GM18909 (cell line): ENCODE data around the gene PRM1.

Experiments
- ATAC-seq: cut with Tn5 transposase; IDR thresholded peaks from one replicate; pipeline ENCODE4 v1.9.1; 2021; ENCODE audit warnings: mild to moderate bottlenecking; ENCODE audit not compliant: unreplicated experiment, poor library complexity

Gene PRM1

DNA sequence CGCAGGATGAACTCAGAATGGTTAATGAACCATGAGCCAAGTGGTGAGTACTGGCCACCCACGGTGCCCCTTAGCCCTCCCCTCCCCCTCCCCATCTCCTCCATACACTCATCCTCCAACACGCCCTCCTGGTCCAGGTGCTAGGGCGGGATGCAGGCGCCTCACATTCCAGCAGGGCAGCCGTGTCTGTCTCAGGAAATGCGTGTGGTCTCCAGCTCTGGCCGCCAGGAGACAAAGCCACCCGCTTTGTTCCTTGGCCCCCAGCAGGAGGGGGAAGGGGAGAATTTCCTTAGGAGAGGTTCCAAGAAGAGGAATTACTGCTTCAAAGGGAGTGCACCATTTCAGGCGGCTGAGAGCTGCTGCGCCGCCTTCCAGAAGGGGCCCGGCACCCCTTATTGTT, 34.4 kb upstream of the PRM1 start:
- ATAC-seq: no peak

DNA sequence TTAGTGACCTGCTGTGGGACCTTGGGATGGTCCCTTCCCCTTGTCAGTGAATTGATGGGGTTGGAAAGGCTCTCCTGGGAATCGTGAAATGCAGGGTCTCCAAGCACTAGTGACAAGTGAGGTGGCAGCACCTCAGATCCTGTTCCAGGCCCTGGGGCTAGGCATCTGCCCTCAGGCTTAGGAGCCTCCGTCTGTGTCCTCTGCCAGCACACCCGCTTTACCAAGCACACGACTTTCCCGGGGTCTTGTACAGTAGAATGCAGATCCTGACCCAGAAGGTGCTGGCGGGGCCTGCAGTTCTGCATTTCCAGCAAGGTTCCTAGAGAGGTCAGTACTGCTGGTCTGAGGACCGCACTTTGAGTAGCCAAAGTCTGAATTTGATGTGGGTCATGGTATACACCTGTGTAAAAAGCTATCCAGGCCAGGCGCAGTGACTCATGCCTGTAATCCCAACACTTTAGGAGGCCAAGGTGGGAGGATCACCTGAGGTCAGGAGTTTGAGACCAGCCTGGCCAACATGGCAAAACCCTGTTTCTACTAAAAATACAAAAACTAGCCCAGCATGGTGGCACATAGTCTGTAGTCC, 33.3 kb upstream of the PRM1 start:
- ATAC-seq: no peak

DNA sequence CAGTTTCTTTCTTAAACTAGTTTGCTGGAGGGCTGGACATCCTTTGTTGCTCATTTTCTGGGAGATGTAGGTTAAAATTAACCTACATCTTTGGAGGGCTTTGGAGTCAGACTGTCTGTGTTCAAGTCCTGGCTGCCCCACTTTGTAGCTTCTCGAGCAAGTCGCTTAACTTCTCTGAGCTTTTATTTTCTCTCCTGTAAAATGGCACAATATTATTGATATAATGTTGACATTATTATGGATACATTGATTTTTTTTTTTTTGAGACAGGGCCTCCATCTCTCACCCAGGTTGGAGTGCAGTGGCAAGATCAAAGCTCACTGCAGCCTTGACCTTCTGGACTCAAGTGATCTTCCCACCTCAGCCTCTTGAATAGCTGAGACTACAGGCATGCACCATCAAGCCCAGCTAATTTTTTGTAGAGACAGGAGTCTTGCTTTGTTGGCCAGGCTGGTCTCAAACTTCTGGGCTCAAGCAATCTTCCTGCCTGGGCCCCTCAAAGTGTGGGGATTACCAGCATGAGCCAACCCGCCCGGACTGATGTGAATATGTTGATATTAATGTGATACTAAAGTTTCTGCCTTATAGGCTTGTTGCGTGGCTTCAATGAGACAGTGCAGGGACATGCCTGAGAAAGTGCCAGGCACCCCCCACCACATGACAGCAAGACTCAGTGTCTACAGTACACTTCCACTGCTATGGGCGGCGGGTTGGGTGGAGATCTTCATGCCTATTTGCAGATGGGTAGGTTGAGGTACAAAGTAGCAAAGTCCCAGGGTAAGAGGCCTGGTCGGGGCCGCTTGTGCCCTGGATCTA, 32.6 kb upstream of the PRM1 start:
- ATAC-seq: no peak

DNA sequence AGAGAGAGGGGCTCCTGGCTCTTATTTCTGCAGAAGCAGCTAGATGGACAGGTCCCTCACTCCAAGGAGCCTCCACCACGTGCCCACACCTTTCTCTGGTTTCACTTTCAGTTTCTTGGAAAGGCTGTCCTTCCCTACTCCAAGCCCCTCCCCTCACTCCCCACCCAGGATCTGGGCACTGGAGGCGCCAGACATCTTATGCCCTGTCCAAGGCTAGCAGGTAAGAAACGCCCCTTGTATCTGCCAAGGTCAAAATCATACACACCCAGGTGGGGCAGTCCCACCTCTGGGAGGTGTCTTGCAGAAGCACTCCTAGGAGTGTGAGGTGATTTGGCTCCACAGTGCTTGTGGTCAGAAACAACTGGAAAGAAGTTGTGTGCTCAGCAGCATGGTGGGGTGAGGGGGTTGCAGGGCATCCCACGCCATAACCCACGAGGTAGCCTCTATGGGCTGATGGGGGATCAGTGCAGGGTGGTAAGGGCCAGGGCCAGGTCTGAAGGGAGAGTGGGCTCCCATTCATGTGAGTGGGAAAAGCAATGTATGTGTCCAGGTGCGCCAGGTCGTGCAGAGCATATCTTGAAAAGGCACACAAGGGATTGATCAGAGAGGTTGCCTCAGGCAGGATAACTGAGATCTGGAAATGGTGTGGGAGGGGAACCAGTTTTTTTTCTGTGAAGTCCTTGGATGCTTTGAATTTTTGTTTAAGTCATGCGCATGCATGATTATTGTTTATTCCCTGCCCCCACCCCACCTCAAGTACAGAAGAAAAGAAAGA, 31.8 kb upstream of the PRM1 start:
- no peak for ATAC-seq

DNA sequence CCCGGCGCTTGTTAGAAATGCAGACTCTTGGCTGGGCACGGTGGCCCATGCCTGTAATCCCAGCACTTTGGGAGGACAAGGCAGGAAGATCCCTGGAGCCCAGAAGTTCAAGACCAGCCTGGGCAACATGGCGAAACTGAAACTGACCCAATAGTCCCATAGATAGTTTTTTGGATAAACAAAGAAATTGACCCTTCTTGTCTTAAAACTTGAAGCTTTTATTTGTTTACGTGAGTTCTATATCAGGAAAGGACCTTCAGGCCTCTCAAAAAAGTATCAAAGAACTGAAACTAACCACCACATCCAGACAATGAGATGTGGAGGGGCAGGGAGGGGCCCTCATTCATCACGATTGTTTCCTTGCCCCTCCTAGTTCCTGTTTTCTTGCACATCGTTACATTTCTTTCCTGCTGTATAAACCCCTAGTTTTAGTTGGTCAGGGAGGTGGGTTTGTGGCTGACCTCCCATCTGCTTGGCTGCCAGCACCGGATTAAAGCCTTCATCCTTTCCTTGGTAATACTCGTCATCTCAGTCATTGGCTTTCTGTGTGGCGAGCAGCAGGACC, 29.9 kb upstream of the PRM1 start:
- ATAC-seq: peak; percentile 49

DNA sequence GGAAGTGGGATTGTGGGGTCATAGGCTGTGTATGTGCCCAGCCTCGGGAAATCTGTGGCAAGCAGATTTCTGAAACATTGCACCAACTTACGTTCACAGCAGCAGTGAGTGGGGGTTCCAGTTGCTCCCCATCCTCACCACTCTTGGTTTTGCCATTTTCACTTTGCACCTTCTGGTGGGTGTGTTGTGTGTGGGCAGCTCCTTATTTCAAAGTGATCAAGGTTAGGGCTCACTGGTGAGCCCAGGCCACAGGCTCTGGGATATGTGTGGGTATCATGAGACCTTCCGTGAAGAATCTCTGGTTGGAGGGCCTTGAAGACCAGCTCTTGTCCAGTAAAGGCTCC, 29.5 kb upstream of the PRM1 start:
- no peak for ATAC-seq

DNA sequence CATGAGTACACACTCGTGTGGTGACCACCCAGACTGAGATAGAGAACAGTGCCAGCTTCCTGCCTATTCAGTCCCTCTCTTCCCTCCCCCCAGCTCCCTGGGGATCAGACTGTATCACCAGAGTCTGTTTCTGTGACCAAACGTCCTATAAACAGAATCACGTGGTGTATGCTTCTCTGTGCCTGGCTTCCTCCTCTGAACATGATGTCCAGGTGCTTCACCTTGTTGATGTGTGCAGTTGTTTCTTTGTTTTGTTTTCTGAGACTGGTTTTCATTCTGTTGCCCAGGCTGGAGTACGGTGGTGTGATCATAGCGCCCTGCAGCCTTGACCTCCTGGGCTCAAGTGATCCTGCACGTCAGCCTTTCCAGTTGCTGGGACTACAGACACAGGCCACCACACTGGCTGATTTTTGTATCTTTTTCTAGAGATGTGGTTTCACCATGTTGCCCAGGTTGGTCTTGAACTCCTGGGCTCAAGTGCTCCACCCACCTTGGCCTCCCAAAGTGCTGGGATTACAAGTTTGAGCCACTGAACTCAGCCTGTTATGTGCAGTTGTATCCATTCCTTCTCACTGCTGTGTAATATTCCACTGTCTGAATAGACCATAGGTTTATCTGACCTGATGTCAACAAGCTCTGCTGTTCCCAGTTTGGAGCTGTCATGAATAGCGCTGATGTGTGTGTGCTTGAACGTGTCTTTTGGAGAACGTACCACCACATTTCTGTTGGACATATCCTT, 28.9 kb upstream of the PRM1 start:
- no peak for ATAC-seq

DNA sequence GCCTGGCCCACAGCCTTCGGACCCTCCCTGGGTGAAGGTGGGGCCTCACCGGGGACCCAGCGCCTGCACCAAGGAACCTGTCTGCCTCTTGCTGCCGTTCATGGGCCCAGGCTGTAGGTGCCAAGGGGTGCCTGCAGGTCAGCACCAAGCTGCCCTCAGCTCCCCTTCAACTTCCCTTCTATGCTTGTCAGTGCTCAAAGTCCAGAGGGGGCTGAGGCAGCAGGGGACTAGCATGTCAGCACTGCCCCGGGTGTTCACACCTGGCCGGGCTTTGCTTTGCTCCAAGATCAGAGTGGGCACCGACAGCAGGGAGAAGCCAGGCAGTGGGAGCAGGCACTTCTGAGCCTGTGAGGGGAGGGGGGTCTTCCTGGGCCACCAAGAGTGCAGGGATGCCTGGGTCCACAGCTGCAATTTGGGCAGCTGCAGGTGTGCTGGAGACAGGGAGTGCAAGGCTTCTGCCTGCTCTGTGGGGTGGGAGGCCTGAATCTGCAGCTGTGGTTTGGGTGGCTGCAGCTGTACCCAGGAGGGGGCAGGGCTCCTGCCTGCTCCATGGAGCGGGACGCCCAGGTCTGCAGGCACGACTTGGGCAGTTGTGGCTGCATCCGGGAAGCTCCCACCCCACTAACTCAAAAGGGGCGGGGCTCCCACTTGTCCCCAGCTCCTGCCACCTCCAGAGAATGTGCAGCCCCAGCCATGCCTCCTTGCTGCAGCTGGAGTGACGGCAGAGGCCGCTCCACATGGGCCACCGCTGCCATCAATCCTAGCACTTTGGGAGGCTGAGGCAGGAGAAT, 27.6 kb upstream of the PRM1 start:
- no peak for ATAC-seq

DNA sequence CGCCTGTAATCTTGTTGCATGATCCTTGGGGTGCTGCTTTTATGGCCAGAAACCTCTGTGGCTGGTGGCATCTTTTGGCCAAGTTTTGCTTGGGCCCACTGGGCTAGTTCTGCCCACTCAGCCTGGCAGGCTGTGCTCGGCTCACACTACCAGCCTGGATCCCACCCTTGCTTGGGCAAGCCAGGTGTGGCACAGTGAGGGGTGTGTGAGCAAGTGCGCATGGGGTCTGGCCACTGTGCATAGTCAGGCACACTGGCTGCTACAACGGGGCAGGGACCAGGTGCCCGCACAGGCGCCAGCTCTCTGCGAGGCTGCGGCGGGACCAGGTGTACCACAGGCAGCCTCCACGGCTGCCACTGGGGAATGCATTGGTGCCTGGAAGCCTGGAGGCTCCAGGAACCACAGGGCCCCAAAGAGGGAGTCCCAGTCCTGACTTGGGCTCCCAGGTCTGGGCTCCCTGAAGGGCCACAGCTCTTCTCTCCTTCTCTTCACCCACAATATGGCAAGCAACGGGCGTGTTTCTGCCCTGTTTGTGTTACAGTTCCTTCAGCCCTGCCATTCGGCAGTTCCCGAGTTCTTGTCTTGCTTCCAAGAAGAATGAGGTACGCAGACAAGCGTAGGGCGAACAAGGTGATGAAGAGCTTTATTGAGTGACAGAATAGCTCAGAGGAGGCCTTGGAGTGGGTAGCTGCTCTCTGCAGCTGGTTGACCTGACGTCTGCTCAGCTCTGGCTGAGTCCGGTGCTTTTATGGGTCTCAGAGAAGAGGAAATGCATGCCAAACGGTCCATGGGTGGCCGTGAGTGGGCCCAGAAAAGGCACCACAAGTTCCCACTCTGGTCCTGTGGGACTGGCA, 26.7 kb upstream of the PRM1 start:
- ATAC-seq: no peak

DNA sequence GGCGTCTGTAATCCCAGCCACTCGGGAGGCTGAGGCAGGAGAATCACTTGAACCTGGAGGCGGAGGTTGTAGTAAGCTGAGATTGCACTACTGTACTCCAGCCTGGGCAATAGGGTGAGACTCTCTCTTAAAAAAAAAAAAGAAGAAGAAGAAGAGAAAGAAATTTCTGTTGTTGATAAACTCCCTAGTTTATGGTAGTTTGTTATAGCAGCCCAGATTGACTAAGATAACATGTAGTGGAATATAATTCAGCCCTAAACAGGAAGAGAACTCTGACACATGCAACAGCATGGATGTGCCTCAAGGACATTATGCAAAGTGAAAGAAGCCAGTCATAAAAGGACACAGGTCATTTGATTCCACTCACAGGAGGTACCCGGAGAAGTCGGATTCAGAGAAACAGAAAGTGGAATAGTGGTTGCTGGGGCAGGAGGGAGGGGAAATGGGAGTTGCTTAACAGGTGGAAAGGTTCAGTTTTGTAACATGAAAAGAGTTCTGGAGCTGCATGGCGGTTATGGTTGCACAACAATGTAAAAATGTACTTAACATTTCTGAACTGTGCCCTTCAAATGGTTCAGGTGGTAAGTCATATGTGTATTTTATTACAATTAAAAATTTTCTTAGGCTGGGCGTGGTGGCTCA, 26.0 kb upstream of the PRM1 start:
- ATAC-seq: no peak

DNA sequence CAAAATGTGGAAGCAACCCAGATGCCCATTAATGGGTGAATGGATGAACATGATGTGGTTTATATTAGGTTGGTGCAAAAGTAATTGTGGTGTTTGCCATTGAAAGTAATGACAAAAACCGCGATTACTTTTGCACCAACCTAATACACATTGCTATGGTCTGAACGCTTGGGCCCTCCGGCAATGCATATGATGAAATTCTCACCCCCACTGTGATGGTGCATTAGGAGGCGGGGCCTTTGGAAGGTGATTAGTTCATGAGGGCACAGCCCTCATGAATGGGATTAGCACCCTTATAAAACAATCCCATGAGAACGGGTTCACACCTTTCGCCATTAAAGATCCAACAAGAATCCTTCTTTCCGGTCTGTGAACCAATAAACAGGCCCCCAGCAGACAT, 25.3 kb upstream of the PRM1 start:
- no peak for ATAC-seq

DNA sequence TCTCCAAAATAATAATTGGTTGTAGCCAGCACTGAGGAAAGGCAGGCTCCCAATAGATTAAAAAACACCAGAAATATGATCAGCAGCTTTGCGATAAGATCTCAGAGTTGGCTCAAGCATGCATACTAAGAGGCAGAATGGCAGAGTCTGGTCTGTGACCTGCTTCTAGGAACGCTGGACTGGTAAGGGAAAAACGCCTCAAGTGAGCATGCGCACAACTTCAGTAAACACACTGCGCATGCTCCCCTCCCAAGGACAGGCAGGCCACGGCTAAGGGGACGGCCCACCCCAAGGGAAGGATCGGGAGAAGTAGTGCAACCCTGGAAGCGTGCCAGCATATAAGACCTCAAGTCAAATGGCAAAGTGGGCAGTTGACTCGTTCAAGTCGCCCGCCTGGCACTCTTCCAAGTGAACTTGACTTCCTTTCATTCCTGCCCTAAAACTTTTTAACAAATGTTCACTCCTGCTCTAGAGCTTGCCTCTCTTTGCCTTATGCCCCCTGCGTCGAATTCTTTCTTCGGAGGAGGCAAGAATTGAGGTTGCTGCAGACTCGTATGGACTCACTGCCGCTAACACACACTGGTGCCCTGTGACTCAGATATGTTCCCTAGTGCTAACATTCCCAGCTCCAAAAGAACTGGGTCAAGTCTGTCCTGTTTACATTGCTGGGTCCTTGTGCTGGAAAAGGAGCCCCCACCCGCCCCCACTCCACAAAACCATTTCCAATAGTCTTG, 22.4 kb upstream of the PRM1 start:
- ATAC-seq: no peak

DNA sequence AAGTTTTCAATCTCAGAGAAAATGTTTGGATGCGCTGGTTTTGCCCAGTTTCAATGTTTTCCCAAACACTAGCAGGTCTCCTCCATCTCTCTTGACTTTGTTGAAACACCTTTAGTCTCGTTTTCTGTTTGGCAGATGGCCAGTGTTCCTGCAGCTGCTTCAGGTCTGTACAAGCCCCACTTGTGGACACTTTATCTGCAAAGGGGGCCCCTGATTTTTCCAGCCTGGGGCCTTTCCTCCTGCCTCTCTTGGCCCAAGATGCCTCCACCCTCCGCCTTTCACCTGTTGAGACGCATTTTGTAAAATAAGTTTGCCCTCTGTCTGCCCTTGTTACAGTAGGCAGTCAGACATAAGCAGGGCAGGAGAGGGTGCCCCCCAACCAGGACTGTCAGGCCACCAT, 21.8 kb upstream of the PRM1 start:
- ATAC-seq: no peak

DNA sequence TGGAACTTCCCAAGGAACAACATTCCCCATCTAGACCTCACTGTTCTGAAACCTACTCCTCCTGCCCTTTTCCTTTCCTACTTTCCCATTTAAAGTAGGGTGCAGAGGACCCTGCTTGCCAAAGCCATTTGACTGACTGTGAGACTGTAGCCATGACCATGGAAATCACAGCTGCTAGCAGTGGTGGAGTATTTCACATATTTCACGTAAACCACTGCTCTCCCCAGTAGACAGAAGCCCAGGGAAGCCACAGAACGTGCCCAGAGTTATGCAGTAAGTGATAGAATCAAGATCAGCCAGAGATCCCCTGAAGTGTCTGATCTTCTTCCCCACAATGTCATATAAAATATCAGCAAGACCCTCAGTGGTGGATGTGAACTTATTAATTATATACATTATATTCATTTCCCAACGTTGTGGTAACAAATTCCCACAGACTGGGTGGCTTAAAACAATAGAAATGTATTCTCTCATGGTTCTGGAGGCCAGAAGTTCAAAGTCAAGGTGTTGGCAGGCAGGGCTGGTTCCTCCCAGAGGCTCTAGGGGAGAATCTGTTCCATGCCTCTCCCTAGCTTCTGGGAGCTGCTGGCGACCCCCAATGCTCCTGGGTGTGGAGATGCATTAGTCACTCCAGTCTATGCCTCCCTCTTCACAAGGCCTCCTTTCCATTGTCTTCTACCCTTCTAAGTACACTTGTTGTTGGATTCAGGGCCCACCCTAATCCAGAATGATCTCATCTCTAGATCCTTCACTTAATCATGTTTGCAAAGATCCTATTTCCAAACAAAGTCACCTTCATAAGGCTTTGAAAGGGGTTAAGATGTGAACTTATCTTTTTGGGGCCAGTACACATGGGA, 20.7 kb upstream of the PRM1 start:
- ATAC-seq: no peak

DNA sequence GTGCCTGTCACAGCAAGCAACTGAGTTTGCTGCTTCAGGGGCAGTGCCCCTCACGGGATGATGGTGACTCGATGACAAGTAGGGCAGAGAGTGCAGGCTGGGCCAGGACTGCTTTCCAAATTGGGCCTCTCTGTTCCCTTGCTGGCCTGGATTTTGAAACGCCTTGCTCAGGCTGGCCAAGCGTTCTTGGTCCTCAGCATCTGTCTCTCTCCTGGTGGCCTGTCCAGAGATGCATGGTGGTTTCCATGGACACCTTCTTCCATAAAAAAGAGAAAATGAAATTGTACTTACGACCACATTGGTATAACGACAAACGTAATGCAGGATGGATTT, 19.4 kb upstream of the PRM1 start:
- ATAC-seq: no peak

DNA sequence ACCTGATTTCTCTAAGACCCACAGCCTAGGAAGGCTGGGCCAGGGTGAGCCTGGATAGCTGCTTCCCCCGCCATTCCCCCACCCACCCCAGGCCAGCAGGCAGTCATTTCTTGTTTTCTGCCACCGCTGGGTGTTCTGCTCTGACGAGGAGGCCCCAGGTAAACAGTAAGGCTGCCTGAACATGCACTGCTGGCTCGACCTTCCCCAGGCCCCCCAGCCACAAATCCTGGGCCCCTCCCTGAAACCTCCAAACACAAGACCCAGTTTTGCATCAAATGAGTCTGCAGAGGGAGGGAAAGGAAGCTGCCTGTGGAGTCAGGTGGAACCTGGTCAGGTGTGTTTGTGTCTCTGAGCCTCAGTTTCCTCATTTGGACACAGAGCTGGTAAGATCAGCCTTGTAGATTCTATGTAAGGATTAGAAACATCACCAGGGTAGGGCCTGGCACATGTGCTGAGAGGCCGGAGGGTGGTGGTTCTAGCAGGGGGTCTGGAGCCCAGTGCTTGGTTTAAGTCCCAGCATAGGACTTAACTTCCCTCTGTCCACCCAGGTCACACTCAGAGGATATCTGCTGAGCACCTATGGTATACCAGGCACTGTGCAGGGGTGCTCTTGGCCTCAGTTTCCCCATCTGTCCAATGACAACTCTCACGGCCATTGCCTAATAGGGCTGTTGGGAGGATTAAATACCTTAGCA, 18.9 kb upstream of the PRM1 start:
- ATAC-seq: no peak
